Activated T-cell treated with anti-CD3 and anti-CD28 coated beads, Interleukin-2, amount 50 U/mL, for 72 hours (primary cell): ENCODE data around the gene EZR. TPM values are rescaled to one million over a fixed set of nuclear protein-coding genes. Genes with fewer than 3 reads are reported as not detected.

Experiments
- ATAC-seq, 2 donors: fragments of 150-1000 bp; cut with Tn5 transposase; replicated peaks in 1 of 2; 2 replicates each; pipeline ENCODE4 v1.10.0; 2021; ENCODE audit warnings: moderate library complexity in 2 of 2, mild to moderate bottlenecking in 1 of 2
- DNase-seq, 2 donors: peaks; one replicate each; pipeline ENCODE4 v3.0.0; 2021 to 2022; ENCODE audit warnings: mixed read lengths in 1 of 2
- H3K27ac Mint-ChIP-seq: one replicate; pipeline ENCODE4 v1.8.0; 2022; ENCODE audit warnings: mild to moderate bottlenecking, moderate library complexity, mixed read lengths
- H3K27me3 Mint-ChIP-seq: one replicate; pipeline ENCODE4 v1.8.0; 2022; ENCODE audit warnings: low read depth, mixed read lengths
- H3K36me3 Mint-ChIP-seq, 2 donors: one replicate each; pipeline ENCODE4 v1.8.0; 2022; ENCODE audit warnings: mixed read lengths in 2 of 2, mild to moderate bottlenecking in 1 of 2; ENCODE audit not compliant: insufficient read depth in 2 of 2
- H3K4me1 Mint-ChIP-seq: one replicate; pipeline ENCODE4 v1.8.0; 2022; ENCODE audit warnings: low read depth, mixed read lengths
- H3K4me3 Mint-ChIP-seq, 2 donors: one replicate each; pipeline ENCODE4 v1.8.0; 2022; ENCODE audit warnings: mild to moderate bottlenecking in 2 of 2, mixed read lengths in 2 of 2, moderate library complexity in 2 of 2
- H3K9me3 Mint-ChIP-seq, 2 donors: one replicate each; pipeline ENCODE4 v1.8.0; 2022; ENCODE audit warnings: mixed read lengths in 2 of 2
- total RNA-seq, 2 donors: library from RNA; stranded (reverse); gene quantifications; one replicate each; pipeline ENCODE4 v1.2.3, GENCODE V29; 2022

EZR gene
- total RNA-seq, 2 donors from 2014 or later = 167 to 177 TPM

- Mint-ChIP-seq H3K36me3 (peaks cover 16 to 29% of the 10 kb centered on the region in 2 donors), H3K4me1 (peaks cover 44% of the 10 kb centered on the region), H3K9me3 (no peaks in the 10 kb centered on the region), H3K4me3 (peak overlapping the region; percentile 73 to 82), H3K27ac (peak overlapping the region; percentile 89), H3K27me3 (no peaks in the 10 kb centered on the region)
- no peak for ATAC-seq
- no peak for DNase-seq
Measured at GRCh38 chr6:158819977-158820622, 932 bp upstream of the EZR start.

- H3K27me3 Mint-ChIP-seq = no peaks in the 10 kb centered on the region
- ATAC-seq (peak; percentile 49 to 57), DNase-seq (peak; percentile 78 to 85)
- no peaks in the 10 kb centered on the region for H3K9me3 Mint-ChIP-seq
- peaks cover 58% of the 10 kb centered on the region for H3K4me1 Mint-ChIP-seq
- peaks cover 16 to 43% of the 10 kb centered on the region in 2 donors for H3K36me3 Mint-ChIP-seq
- peak overlapping the region; percentile 89 to 99 for H3K4me3 Mint-ChIP-seq
- H3K27ac Mint-ChIP-seq = no peak overlapping the region
Measured at GRCh38 chr6:158818581-158819212, 471 bp downstream of the EZR start.

- Mint-ChIP-seq H3K4me3 (peak overlapping the region; percentile 89 to 99), H3K9me3 (no peaks in the 10 kb centered on the region), H3K27me3 (no peaks in the 10 kb centered on the region), H3K4me1 (peaks cover 61% of the 10 kb centered on the region), H3K27ac (peak overlapping the region; percentile 98), H3K36me3 (peaks cover 19 to 47% of the 10 kb centered on the region in 2 donors)
- peak; percentile 90 to 91 for DNase-seq
- ATAC-seq = peak; percentile 71 to 74
Measured at GRCh38 chr6:158817728-158818580, 1.2 kb downstream of the EZR start.

- Mint-ChIP-seq H3K27me3 (no peaks in the 10 kb centered on the region), H3K27ac (peak overlapping the region; percentile 98), H3K4me1 (peaks cover 65% of the 10 kb centered on the region), H3K9me3 (no peaks in the 10 kb centered on the region), H3K4me3 (peak overlapping the region; percentile 89 to 99), H3K36me3 (peaks cover 23 to 52% of the 10 kb centered on the region in 2 donors)
- DNase-seq = peak in 1 of 2 donors; percentile 30
- no peak for ATAC-seq
Measured at GRCh38 chr6:158816803-158817727, 2.1 kb downstream of the EZR start.

GRCh38 chr6:158816329-158816728 is 2.8 kb downstream of the EZR start:
- Mint-ChIP-seq H3K4me3 (peak overlapping the region; percentile 89 to 99), H3K27ac (peak overlapping the region; percentile 98), H3K27me3 (no peaks in the 10 kb centered on the region), H3K36me3 (peaks cover 23 to 57% of the 10 kb centered on the region in 2 donors), H3K9me3 (no peaks in the 10 kb centered on the region), H3K4me1 (peaks cover 69% of the 10 kb centered on the region)
- peak; percentile 42 to 50 for ATAC-seq
- DNase-seq = peak; percentile 45 to 64

- peaks cover 23 to 57% of the 10 kb centered on the region in 2 donors for H3K36me3 Mint-ChIP-seq
- H3K4me3 Mint-ChIP-seq = peak overlapping the region; percentile 89 to 99
- DNase-seq (no peak), ATAC-seq (peak in 1 of 2 donors; percentile 4)
- peak overlapping the region; percentile 98 for H3K27ac Mint-ChIP-seq
- no peaks in the 10 kb centered on the region for H3K9me3 Mint-ChIP-seq
- H3K4me1 Mint-ChIP-seq = peaks cover 69% of the 10 kb centered on the region
- H3K27me3 Mint-ChIP-seq = no peaks in the 10 kb centered on the region
Measured at GRCh38 chr6:158815907-158816306, 3.3 kb downstream of the EZR start.

- peak overlapping the region; percentile 98 for H3K27ac Mint-ChIP-seq
- H3K4me1 Mint-ChIP-seq = peaks cover 74% of the 10 kb centered on the region
- no peak for ATAC-seq
- peak overlapping the region; percentile 89 to 99 for H3K4me3 Mint-ChIP-seq
- H3K36me3 Mint-ChIP-seq = peaks cover 24 to 59% of the 10 kb centered on the region in 2 donors
- H3K9me3 Mint-ChIP-seq = no peaks in the 10 kb centered on the region
- no peaks in the 10 kb centered on the region for H3K27me3 Mint-ChIP-seq
- DNase-seq = no peak
Measured at GRCh38 chr6:158815379-158815724, 3.8 kb downstream of the EZR start.

GRCh38 chr6:158813032-158813431 is 6.1 kb downstream of the EZR start:
- no peaks in the 10 kb centered on the region for H3K9me3 Mint-ChIP-seq
- DNase-seq (no peak), ATAC-seq (no peak)
- H3K27me3 Mint-ChIP-seq = no peaks in the 10 kb centered on the region
- H3K36me3 Mint-ChIP-seq = peaks cover 29 to 72% of the 10 kb centered on the region in 2 donors
- peak overlapping the region; percentile 89 to 99 for H3K4me3 Mint-ChIP-seq
- H3K27ac Mint-ChIP-seq = peak overlapping the region; percentile 5
- H3K4me1 Mint-ChIP-seq = peaks cover 97% of the 10 kb centered on the region

- peak overlapping the region; percentile 89 to 99 for H3K4me3 Mint-ChIP-seq
- peak overlapping the region; percentile 5 for H3K27ac Mint-ChIP-seq
- peaks cover 25 to 73% of the 10 kb centered on the region in 2 donors for H3K36me3 Mint-ChIP-seq
- DNase-seq = no peak
- peaks cover 98% of the 10 kb centered on the region for H3K4me1 Mint-ChIP-seq
- H3K9me3 Mint-ChIP-seq = no peaks in the 10 kb centered on the region
- no peak for ATAC-seq
- H3K27me3 Mint-ChIP-seq = no peaks in the 10 kb centered on the region
Measured at GRCh38 chr6:158812611-158813010, 6.6 kb downstream of the EZR start.

- Mint-ChIP-seq H3K4me3 (peak overlapping the region in 1 of 2 donors; percentile 31), H3K27me3 (no peaks in the 10 kb centered on the region), H3K4me1 (peaks cover 98% of the 10 kb centered on the region), H3K27ac (peak overlapping the region; percentile 73), H3K36me3 (peaks cover 14 to 61% of the 10 kb centered on the region in 2 donors), H3K9me3 (no peaks in the 10 kb centered on the region)
- no peak for DNase-seq
- ATAC-seq = no peak
Measured at GRCh38 chr6:158810155-158811095, 8.7 kb downstream of the EZR start.

GRCh38 chr6:158808941-158809678 is 10.1 kb downstream of the EZR start:
- no peaks in the 10 kb centered on the region for H3K27me3 Mint-ChIP-seq
- ATAC-seq = peak; percentile 46 to 53
- no peak for DNase-seq
- peak overlapping the region in 1 of 2 donors; percentile 45 for H3K4me3 Mint-ChIP-seq
- H3K9me3 Mint-ChIP-seq = no peaks in the 10 kb centered on the region
- H3K4me1 Mint-ChIP-seq = peaks cover 98% of the 10 kb centered on the region
- H3K36me3 Mint-ChIP-seq = peaks cover 14 to 53% of the 10 kb centered on the region in 2 donors
- H3K27ac Mint-ChIP-seq = peak overlapping the region; percentile 35
